Measurements from ENCODE around the gene DHRS11.
A peak's percentile ranks its signal among the peaks of the same experiment; 100 is the strongest.

Gene DHRS11

DNA sequence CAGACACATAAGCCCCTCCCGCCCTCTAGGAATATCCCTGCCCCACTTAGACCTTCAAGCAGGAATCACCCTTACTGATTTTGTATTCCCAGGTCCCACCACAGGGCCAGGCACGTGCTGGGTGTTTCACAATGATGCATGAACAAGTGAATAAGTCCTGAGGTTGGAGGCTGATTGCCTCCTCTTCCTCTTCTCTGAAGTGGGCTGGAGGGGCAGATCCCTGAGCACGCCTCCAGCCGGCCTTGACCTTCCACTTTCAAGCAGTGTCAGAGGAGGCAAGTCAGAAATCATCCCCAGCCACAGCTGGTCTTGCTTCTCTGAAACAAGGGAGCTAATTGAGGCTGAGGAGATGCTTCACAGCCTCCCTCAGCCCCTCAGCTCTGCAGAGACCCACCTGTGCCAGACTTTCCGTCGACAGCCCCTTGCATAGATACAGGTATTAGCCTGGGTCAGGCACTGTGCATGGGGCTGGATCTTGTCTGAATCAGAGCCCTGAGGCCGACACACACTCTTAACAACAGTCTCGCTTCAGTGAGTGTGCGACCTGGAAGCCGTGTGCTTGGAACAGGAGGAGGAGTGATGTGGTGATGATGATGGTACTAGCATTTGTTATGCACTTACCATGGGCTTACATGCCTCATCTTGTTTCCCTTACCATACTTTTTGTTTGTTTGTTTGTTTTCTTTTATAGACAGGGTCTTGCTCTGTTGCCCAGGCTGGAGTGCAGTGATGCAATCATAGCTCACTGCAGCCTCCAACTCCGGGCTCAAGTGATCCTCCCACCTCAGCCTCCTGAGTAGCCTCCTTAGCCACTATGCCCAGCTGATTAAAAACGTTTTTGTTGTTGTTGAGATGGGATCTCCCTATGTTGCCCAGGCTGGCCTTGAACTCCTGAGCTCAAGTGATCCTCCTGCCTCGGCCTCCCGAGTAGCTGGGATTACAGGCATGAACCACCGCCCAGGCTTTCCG lies 24.7 kb downstream of the DHRS11 start:
- no peak for DNase-seq

DNA sequence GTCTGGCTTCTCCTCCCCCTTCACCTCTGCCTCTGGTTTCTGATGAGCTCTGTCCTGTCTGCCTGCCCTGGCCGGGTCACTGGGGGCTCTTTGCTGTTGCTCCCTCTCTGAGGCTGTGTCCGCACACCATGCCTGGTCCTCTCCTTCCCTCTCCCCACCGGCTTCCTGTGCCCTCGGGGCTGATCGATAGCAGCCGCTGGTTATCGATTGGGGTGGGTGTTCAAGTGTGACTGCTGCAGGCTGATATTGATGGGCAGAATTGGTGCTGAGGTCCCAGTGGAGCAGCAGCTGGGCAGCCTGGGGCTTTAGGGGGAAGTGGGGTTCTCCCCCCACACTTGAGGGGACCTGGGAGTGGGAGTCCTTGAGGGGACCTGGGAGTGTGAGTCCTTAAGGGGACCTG lies 26.1 kb downstream of the DHRS11 start:
- no peak for DNase-seq

DNA sequence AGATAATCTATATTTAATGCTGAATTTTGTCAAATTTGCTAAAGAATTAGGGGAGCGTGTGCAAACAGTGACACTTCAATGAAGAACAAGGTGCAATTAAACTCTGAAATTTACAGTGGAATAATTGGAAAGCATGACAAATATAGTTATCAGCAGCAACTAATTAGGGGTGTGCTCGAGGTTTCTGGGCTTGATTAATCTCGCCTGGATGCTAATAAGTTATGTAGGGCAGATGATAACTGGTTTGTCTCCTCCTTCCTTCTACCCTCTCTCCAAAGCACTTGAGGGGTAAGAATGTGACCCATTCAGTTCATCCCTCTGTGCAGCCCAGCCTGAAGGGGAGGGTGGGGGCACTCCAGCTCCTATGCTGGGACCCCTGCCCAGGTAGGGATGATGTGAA lies 31.6 kb downstream of the DHRS11 start:
- DNase-seq, result no peak

DNA sequence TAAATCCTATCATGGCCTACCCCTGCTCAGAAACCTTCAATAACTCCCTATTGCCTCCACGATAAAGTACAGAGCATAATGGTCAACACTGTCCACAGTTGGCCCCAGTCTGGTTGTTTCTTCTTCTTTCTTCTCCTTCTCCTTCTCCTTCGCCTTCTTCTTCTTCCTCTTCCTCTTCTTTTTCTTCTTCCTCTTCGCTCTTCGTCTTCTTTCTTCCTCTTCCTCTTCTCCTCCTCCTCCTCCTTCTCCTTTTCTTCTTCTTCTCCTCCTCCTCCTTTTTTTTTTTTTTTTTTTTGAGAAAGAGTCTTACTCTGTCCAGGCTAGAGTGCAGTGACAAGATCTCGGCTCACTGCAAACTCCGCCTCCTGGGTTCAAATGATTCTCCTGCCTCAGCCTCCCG lies 33.5 kb downstream of the DHRS11 start:
- no peak for DNase-seq

DNA sequence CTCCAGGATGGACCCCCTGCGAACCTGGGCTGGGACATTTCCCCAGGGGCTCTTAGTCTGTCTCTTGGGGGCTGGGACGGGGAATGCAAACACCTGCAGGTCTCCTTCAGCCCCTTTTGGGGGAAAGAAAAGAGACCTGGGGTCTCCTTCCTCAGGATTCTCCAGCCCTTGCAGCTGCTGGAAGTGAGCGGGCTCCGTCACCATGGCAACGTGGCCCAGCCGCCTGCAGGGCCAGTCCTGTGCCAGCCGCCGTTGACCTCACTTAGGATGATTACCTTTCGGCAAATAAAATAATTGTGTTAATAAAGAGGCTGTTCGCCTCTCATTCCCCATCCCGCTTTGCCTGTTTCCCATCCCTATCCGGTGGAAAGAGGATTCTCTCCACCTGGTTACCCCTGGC lies 35.4 kb downstream of the DHRS11 start:
- DNase-seq, result no peak

DNA sequence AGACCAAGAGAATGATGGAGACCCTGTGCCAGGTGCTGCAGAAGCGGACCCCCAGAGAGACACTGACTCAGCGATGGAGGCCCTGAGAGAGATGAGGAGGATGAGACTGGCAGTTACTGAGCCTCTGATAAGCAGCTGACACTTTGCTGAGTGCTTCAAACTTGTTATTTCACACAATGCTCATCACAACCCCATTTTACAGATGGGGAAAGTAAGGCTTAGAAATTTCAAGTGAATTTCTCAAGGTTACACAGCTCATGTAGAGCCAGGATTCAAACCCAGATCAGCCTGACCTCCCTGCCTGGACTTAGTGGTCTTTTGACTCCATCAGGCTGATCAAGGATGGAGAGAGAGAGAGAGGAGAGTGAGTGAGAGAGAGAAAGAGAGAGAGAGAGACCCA lies 36.9 kb downstream of the DHRS11 start:
- DNase-seq, result no peak

DNA sequence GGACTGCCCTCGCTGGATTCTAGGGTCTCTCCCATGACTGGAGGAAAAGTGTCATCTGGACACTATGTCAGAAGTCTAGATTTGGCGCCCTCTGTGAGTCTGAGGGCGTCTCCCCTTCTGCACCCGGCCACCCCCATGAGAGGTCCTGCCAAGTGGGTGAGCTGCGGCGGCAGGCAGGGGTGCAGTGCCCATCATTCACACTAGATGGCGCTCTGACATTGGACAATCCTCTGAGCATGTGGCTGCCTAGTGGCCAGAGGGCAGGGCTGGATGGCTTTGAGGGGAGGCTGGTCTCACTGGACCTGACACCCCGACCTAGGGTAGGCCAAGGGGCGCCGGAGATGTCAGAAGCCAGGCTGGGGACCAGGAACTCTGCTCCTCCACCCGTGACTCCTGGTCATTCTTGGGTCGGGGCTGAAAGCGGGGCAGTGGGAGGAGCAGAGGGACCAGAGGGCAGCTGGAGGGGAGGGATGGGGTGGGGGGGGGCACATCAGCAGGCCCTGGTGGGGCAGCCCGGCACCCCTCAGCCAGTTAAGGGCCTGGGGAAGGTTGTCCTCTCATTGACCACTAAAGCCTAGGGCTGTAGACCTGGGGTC lies 37.7 kb downstream of the DHRS11 start:
- peak; percentile 73 for DNase-seq

DNA sequence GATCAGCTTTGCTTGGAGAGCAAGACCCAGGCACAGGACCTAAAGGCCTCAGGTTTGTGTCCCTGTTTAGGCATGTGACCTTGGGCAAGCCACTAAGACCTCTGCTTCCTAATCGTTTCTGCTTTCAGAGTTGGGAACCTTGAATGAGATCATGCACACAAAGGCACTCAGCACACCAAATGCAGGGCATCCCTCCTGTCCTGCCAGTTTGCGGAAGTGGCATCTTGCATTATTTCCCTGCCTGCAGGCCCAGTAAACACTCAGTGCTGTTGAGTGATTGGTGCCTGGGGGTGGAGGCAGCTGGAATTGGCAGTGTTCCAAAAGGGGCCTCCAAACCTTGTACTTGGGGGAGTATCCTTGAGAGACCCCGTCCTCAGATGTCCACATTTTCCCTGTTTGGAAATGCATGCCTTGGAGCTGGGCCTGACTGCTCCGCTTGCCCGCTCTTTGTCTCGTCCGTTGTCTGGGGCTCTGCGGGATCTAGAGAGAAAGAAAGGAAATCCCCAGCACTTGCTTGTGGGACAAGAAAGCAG lies 38.4 kb downstream of the DHRS11 start:
- no peak for DNase-seq

DNA sequence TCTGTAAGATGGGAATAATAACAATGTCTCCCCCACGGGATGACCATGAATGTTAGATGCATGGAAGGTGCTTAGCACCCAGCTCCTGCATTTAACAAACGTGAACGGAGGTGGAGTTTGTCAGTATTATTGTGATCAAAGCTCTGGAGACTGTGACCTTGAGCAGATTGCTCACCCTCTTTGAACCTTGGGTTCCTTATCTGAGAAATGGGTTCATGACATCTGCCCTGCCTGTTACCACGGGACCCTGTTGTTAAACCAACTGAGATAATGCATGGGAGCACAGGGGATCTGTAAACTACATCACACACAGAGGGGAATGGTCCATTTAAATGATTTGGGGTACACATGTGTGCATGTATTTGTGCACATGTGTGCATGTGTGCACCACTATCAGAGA lies 39.3 kb downstream of the DHRS11 start:
- DNase-seq, result no peak

DNA sequence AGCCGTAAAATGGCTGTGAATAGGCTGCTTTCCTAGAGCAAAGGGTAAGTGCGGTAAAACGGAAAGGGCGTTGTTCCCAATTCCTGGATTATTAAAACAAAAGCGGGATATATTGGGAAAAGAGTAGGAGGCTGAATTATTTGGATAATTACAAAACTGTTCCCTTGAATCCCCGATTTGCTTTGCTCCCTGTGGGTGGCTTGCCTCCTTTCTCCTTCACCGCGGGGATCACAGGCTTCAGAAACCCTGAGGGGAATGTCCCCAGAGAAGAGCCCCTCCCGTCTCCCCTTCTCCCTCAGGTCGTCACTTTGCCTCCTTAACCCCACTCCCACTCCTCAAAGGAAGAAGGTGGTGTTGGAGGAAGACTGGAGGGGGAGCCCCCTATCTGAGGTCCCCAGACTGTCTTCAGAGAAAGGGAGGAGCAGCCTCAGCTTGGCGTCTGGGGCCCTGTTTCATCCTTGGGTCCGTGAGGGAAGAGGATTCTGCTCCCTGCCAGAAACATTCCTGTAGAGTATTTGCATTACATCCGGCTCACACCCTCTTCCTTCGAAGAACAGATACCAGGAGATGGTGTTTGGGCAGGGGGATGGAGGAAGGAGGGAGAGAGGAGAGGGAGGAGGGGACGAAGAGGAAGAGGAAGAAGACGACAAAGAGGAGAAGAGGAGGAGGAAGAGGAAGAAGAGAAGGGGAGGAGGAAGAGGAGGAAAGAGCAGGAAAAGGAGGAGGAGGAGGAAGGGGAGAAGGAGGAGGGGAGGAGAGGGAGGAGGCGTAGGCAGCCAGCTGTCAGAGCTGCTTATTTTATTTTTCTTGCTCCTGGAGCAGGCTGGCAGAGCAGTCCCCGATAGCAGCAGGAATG lies 41.5 kb downstream of the DHRS11 start:
- DNase-seq, result no peak

DNA sequence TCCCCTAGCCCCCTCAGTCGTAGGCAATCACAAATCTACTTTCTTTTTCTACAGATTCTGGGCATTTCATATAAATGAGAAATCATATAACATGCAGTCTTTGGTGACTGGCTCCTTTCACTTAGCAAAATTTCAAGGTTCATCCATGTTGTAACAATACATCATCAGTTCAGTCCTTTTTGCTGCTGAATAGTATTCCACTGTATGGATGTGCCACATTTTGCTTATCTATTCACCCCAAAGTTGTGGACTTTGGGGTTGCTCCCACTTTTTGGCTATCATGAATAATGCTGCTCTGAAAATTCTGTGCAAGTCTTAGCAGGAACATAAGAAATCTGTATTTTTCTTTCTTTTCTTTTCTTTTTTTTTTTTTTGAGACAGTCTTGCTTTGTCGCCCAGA lies 48.7 kb downstream of the DHRS11 start:
- DNase-seq, result no peak

DNA sequence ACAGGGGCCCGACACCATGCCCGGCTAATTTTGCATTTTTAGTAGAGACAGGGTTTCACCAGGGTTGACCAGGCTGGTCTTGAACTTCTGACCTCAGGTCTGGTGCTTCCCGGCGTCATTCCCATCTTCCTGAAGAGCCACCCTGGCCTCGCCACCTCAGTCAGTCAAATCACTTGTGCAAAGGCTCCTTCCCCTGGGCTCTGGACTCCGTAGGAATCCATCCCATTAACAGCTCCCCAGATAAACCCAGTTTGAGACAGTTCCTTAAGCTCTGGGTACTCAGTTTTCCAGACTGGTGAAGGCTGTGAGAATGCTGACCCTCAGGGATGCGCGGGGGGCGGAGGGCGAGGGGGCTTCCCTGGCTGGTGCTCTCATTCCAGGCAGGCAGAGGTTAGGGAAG lies 49.2 kb downstream of the DHRS11 start:
- no peak for DNase-seq

DNA sequence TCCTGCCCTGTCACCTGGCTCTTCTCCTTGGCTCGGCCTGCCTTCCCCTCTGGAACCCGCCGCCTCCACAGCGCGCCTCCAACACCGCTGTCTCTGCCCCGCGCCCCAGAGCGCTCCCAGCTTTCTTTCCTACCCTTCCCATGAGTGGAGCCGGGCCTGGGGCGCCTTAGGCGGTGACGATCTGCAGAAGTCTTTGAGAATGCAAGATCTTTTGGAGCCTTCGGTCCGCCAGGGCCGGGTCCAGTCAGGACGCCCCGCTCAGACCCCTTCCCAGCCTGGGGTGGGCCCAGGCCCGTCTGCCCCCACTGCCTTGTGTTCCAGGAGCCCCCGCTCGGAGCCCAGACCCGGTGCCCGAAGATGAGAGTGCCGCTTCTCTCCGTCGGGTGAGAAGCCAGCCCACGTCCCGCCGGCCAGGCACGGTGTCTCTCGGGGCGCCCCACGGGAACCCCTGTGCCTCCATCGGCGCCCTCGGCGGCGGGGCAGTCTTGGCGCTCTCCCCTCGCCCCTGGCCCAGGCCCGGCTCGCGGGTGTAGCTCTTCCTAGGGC lies 49.7 kb downstream of the DHRS11 start:
- DNase-seq, result no peak

DNA sequence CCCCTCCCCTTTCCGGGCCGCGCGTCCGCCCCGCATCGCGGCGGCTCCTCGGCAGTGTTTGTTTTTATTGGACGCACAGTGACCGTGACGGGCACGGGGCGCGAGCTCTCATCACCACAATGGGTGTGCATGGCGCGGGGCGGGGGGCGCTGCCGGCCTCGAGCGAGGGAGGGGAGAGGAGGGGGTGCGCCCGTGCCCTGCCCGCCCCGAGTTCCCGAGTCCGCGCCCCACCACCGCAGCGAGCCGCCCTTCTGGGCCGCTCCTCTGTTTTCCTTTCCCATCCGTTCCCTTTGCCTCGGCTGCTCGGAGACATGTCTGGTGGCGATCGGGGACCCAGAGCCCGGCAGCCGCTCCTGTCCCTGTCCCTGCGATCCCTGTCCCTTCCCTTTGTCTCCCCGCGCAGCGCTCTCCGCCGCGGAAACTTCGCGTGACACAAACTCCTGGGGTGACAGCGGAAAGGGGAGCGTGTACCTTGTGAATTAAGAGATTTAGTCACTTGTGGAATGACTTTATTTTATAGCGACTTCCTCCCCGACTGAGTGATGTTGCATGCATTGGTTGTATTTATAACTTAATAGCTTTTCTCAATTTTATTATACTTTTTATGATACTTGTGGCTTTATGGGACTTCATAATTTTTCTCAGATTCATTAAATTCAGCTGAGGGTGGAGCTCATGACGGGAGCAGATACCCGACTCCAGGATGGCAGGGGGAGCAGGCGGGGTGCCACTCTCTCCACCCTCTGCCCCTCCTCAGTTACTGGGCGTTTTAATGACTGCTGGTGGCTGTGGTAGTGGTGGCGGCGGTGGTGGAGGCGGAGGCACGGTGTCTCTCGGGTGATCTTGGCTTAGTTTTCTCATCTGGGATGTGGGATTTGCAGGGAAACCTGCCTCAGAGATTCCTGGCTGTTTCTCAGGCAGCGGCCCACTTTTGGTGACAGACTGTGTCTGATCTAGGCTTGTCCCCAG lies 50.5 kb downstream of the DHRS11 start:
- DNase-seq, result no peak

DNA sequence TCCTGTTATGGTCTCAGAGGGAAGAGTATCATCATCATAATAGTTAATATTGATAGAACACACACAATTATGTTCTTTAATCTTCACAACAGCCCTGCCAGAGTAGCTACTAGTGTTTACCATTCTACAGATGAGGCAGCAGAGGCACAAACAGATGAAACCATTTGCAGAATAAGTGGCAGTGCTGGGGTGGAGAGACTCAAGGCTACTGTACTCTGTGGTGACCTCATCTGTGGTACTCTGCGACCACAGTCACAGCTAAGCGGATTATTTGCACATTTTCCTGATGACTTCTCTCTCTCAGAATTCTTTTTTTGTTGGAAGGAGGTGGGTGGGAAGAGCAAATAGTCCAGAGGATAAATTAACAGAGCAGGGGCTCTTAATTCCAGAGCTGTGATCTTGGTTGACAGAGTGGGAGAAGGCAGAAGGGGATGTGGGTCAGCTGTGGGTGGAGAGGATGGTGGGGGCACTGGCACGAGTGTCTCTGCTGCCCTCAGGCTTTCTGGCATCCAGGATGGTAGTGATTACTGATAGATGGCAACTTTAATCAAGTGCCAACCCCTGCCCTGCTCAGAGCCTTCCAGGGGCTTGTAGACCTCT lies 51.5 kb downstream of the DHRS11 start:
- DNase-seq, result no peak

DNA sequence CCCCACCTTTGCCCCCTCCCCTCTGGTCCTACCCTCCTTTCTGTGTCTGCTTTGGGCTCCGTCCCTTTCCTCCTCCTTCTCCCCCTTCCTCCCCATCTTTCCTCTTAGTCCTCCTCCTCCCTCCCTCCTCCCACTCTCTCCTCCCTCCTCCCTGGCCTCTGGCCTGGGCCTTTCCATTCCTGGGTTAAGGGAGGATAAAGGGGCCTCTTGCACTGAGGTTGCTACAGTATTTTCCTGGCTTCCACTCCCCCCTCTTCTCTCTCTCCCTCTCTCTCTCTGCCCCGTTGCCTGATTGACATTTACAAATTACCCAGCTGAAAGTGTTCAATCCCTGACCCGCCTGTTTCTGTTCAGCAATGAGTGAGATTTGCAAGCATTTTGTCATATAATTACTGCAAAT lies 53.7 kb downstream of the DHRS11 start:
- no peak for DNase-seq

DNA sequence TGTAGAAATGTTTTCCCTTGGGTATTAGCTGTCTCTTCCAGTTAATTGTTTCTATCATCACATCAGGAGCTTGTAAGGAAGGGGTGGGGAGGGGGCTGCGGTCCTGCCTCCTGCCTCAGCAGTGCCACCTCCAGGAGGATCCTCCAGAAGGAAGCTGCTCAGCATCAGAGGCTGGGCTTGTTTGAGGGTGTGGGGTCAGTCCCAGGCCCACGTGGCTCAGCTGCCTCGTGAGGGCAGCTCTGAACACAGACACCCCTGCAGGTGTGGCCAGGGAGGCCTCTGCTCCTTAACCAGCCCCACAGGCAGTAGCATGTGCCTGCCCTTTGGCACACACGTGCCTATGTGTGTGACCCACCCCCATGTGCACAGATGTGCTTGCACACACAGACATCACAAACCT lies 56.0 kb downstream of the DHRS11 start:
- DNase-seq, result no peak

DNA sequence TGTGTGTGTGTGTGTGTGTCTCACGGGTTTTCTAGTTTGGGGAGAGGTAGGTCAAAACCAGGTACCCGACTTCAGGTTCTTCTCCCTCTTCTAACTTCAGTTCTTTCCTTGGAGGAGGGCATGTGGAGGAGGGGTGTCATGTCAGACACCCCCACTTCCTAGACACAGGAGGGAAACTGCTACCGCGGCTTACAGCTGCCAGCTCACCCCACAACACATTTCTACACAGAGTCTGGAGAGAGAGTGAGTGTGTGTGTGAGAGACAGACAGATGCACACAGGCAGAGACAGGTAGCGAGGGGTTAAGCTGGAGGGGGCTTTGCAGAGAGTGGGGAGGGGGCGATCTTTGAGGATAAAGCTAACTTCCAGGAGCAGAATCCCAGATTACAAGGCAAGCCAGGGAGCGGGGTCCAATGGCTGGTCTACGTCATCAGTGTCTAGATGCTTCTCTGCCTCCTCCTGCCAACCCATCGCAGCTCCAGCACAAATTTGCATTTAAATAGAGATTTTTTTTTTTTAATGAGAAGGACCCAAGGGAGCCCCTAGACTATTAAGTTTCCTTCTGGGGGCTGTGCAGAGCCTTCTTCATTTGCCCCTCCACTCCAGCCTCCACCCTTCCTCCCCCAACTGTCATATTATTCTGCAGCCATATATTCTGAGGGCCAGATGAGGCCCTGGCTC lies 58.6 kb downstream of the DHRS11 start:
- no peak for DNase-seq
